Measurements from ENCODE around the gene TIPIN.
A peak's percentile ranks its signal among the peaks of the same experiment; 100 is the strongest.
"Not testable (repeated sequence)": the region's sequence is repeated elsewhere in the genome, so short reads cannot be mapped to it uniquely, and the experiment has no call there.

Gene TIPIN

GRCh38 chr15:66386204-66387123, 30.0 kb upstream of the TIPIN start, which contains the start of gene MAP2K1:
MAP2K1 (plus strand) TSS chr15:66386912; CDS start chr15:66387348, 436 bp downstream.
- no peak for TF ChIP-seq SPI1 (IDR thresholded peaks at IDR 0.05; ENCODE audit: low read depth, low read length)
- 0 out of 2 replicates have a peak, but pooled peaks have one; percentile 46 for TF ChIP-seq POU2F2 (IDR thresholded peaks at IDR 0.05; ENCODE audit: low read depth, low read length)
- no peak for TF ChIP-seq PAX5 (IDR thresholded peaks at IDR 0.05; ENCODE audit: insufficient read depth, low read length, severe bottlenecking)
- peak; percentile 73 for TF ChIP-seq TAF1 (IDR thresholded peaks at IDR 0.05; ENCODE audit: low read depth, low read length)
- peak; percentile 84 for TF ChIP-seq POLR2A (IDR thresholded peaks at IDR 0.05; ENCODE audit: low read depth, low read length)
- TF ChIP-seq POLR2AphosphoS5 (IDR thresholded peaks at IDR 0.05; ENCODE audit: low read depth, low read length), result peak; percentile 88
- FAIRE-seq, result peak; percentile 97
- DNase-seq (ENCODE audit: insufficient read length, low spot score), result peak; percentile 79

GRCh38 chr15:66381376-66381775, 24.9 kb upstream of the TIPIN start:
- not testable (repeated sequence) for FAIRE-seq; DNase-seq (ENCODE audit: insufficient read length, low spot score)

- FAIRE-seq (no peak), DNase-seq (ENCODE audit: insufficient read length, low spot score) (no peak)
- TF ChIP-seq POU2F2 (IDR thresholded peaks at IDR 0.05; ENCODE audit: low read depth, low read length) (no peak), SPI1 (IDR thresholded peaks at IDR 0.05; ENCODE audit: low read depth, low read length) (no peak), POLR2A (IDR thresholded peaks at IDR 0.05; ENCODE audit: low read depth, low read length) (no peak), POLR2AphosphoS5 (IDR thresholded peaks at IDR 0.05; ENCODE audit: low read depth, low read length) (no peak), PAX5 (IDR thresholded peaks at IDR 0.05; ENCODE audit: insufficient read depth, low read length, severe bottlenecking) (no peak), TAF1 (IDR thresholded peaks at IDR 0.05; ENCODE audit: low read depth, low read length) (no peak)
Observed at GRCh38 chr15:66378814-66379430, 22.4 kb upstream of the TIPIN start.

- DNase-seq (ENCODE audit: insufficient read length, low spot score), result no peak
- TF ChIP-seq POU2F2 (IDR thresholded peaks at IDR 0.05; ENCODE audit: low read depth, low read length), result no peak
- TF ChIP-seq SPI1 (IDR thresholded peaks at IDR 0.05; ENCODE audit: low read depth, low read length), result no peak
- no peak for FAIRE-seq
Observed at GRCh38 chr15:66374179-66374578, 17.7 kb upstream of the TIPIN start.

GRCh38 chr15:66369773-66370651, 13.5 kb upstream of the TIPIN start:
- DNase-seq (ENCODE audit: insufficient read length, low spot score) (no peak), FAIRE-seq (peak; percentile 65)
- TF ChIP-seq PAX5 (IDR thresholded peaks at IDR 0.05; ENCODE audit: insufficient read depth, low read length, severe bottlenecking) (no peak), POLR2A (IDR thresholded peaks at IDR 0.05; ENCODE audit: low read depth, low read length) (no peak; the same call in 1 of the 2 replicates), TAF1 (IDR thresholded peaks at IDR 0.05; ENCODE audit: low read depth, low read length) (0 out of 2 replicates have a peak, but pooled peaks have one; percentile 19), POU2F2 (IDR thresholded peaks at IDR 0.05; ENCODE audit: low read depth, low read length) (no peak), SPI1 (IDR thresholded peaks at IDR 0.05; ENCODE audit: low read depth, low read length) (peak; percentile 45)

- FAIRE-seq (no peak), DNase-seq (ENCODE audit: insufficient read length, low spot score) (no peak)
- TF ChIP-seq POU2F2 (IDR thresholded peaks at IDR 0.05; ENCODE audit: low read depth, low read length), result no peak
- TF ChIP-seq SPI1 (IDR thresholded peaks at IDR 0.05; ENCODE audit: low read depth, low read length), result no peak
Observed at GRCh38 chr15:66364944-66365528, 8.6 kb upstream of the TIPIN start.

- TF ChIP-seq SPI1 (IDR thresholded peaks at IDR 0.05; ENCODE audit: low read depth, low read length) (no peak), POLR2AphosphoS5 (IDR thresholded peaks at IDR 0.05; ENCODE audit: low read depth, low read length) (no peak), POLR2A (IDR thresholded peaks at IDR 0.05; ENCODE audit: low read depth, low read length) (no peak), TAF1 (IDR thresholded peaks at IDR 0.05; ENCODE audit: low read depth, low read length) (no peak), PAX5 (IDR thresholded peaks at IDR 0.05; ENCODE audit: insufficient read depth, low read length, severe bottlenecking) (no peak), POU2F2 (IDR thresholded peaks at IDR 0.05; ENCODE audit: low read depth, low read length) (no peak)
- no peak for FAIRE-seq
Observed at GRCh38 chr15:66362776-66363175, 6.3 kb upstream of the TIPIN start.

GRCh38 chr15:66361745-66362460, 5.4 kb upstream of the TIPIN start:
- DNase-seq (ENCODE audit: insufficient read length, low spot score); FAIRE-seq: not testable (repeated sequence)

More at GRCh38 chr15:66362776-66363175, 6.3 kb upstream of the TIPIN start:
- no peak for DNase-seq (ENCODE audit: insufficient read length, low spot score)

- FAIRE-seq (no peak), DNase-seq (ENCODE audit: insufficient read length, low spot score) (no peak)
- TF ChIP-seq POU2F2 (IDR thresholded peaks at IDR 0.05; ENCODE audit: low read depth, low read length) (no peak), SPI1 (IDR thresholded peaks at IDR 0.05; ENCODE audit: low read depth, low read length) (peak; percentile 76), PAX5 (IDR thresholded peaks at IDR 0.05; ENCODE audit: insufficient read depth, low read length, severe bottlenecking) (no peak)
Observed at GRCh38 chr15:66359740-66360139, 3.3 kb upstream of the TIPIN start.
